Upper lobe of right lung (tissue), 1 donor: ENCODE results near the gene GNG10. TPM values are rescaled to one million over a fixed set of nuclear protein-coding genes. Genes with fewer than 3 reads are reported as not detected.

ENCODE experiments used
- ATAC-seq: fragments of 200-7000 bp; cut with Tn5 transposase; one replicate; pipeline ENCODE4 v1.9.1; 2020; ENCODE audit warnings: mild to moderate bottlenecking, moderate library complexity
- DNase-seq: peaks from one replicate; pipeline ENCODE4 v3.0.0-alpha.2; 2020
- H3K27ac ChIP-seq: fragments of 200-600 bp; one replicate; pipeline ENCODE4 v1.8.0; 2022
- H3K27me3 ChIP-seq: fragments of 200-600 bp; one replicate; pipeline ENCODE4 v1.8.0; 2022; ENCODE audit warnings: mild to moderate bottlenecking
- H3K36me3 ChIP-seq: fragments of 200-600 bp; one replicate; pipeline ENCODE4 v1.8.0; 2022
- H3K4me1 ChIP-seq: fragments of 200-600 bp; one replicate; pipeline ENCODE4 v1.8.0; 2022
- H3K4me3 ChIP-seq: fragments of 200-600 bp; one replicate; pipeline ENCODE4 v1.8.0; 2022; ENCODE audit warnings: mild to moderate bottlenecking
- H3K9me3 ChIP-seq: fragments of 200-600 bp; one replicate; pipeline ENCODE4 v1.8.0; 2022
- CTCF ChIP-seq: fragments of 200-600 bp; IDR thresholded peaks from one replicate; pipeline ENCODE4 v1.8.0; 2022; ENCODE audit warnings: antibody characterized with exemption
- intact Hi-C: fragments of 100-400 bp; cut with DNase I; formaldehyde crosslinking; loops from one replicate; pipeline ENCODE4 v1.11.0; 2022
- total RNA-seq: library from RNA; stranded (reverse); fragmentation: NEBNext Ultra II Directional; extraction: Animal tissue kit (Norgen Biotek cat#: 25700); gene quantifications from one replicate; pipeline ENCODE4 v1.2.1, GENCODE V29; 2021
- donor health status: DM: no; HTN: yes; CAD: no; lungs with severe emphysema.

GNG10 gene
- total RNA-seq, 1 donor from 2014 or later, result 33.4 TPM

DNA sequence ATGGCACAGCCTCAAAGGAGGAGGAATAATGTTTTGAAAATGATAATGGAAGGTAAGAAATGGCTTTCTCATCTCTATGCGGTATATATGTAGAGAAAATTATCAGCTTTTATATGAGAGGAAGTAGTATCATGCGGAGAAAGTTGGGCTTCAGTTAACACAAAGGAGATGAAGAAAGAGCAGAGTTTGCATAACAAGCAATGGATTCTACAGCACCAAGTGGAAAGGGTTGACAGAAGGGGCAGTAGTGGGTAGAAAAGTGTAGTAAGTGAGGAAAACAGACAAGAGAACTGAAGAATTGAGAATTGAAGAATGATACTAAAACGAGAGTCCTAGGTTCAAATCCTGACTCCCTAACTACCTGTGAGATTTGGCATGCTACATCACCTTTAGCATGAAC, 51.0 kb downstream of the GNG10 start:
- Histone ChIP-seq H3K27me3 (no peaks in the 10 kb centered on the region), H3K4me3 (no peak overlapping the region), H3K36me3 (no peaks in the 10 kb centered on the region), H3K4me1 (no peaks in the 10 kb centered on the region), H3K9me3 (no peaks in the 10 kb centered on the region), H3K27ac (no peak overlapping the region)
- ATAC-seq, result no peak
- DNase-seq, result no peak
- no peak for TF ChIP-seq CTCF
- intact Hi-C loops, result no loop called here

- no peak for TF ChIP-seq CTCF
- no peak overlapping the region for H3K27ac ChIP-seq
These were observed 54.1 kb downstream of the GNG10 start for GRCh38 chr9:111715471-111715870.

DNA sequence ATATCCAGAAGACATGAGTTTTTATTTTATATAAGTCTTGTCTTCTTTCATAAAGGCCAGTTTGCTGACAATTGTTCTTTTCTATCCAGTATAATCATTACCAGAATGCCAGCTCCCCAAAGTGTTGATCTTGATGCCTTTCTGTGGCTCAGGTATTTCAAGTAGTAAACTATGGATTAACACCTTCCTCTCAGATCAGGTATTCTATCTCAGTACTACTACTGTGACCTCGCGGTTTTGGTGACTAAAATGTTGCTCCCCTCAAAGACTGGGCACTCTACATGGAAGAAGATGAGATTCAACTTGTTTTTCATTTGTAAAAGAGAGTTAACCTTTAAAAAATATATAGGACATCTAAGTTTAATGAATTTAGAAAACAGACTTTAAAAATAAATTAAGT, 58.1 kb downstream of the GNG10 start:
- TF ChIP-seq CTCF, result no peak
- Histone ChIP-seq H3K9me3 (no peaks in the 10 kb centered on the region), H3K27ac (no peak overlapping the region), H3K36me3 (no peaks in the 10 kb centered on the region), H3K4me3 (no peak overlapping the region), H3K4me1 (no peaks in the 10 kb centered on the region), H3K27me3 (no peaks in the 10 kb centered on the region)
- DNase-seq (no peak), ATAC-seq (no peak)
- intact Hi-C loops, result no loop called here

More at GRCh38 chr9:111715471-111715870, 54.1 kb downstream of the GNG10 start:
- Histone ChIP-seq H3K4me1 (no peaks in the 10 kb centered on the region), H3K27me3 (no peaks in the 10 kb centered on the region), H3K36me3 (no peaks in the 10 kb centered on the region), H3K9me3 (no peaks in the 10 kb centered on the region), H3K4me3 (no peak overlapping the region)
- intact Hi-C loops, result no loop called here
- DNase-seq, result no peak
- no peak for ATAC-seq

Other genes starting within 250 kb of the GNG10 start
- 84.9 TPM for gene ECPAS, start 177.2 kb upstream of the GNG10 start, total RNA-seq
- gene ZNF483, start 136.4 kb upstream of the GNG10 start, total RNA-seq, result 8.7 TPM
- 38.0 TPM for gene PTGR1, start 62.0 kb upstream of the GNG10 start, total RNA-seq
- 6.6 TPM for gene DNAJC25, start 30.3 kb upstream of the GNG10 start, total RNA-seq
- not detected for gene SHOC1, start 133.3 kb downstream of the GNG10 start, total RNA-seq
- 50.7 TPM for gene UGCG, start 235.2 kb downstream of the GNG10 start, total RNA-seq